Panc1 (cell line): ENCODE data around the gene OSGIN1.

Experiments used
- CTCF ChIP-seq: fragments of 450-650 bp; IDR thresholded peaks from 2 replicates; pipeline ENCODE4 v1.5.1; 2017; ENCODE audit warnings: mild to moderate bottlenecking
- POLR2AphosphoS5 ChIP-seq: IDR thresholded peaks from 2 replicates; pipeline ENCODE4 v1.6.1; 2012; ENCODE audit warnings: mild to moderate bottlenecking, low read depth, low read length, moderate library complexity
- REST ChIP-seq, 2 experiments: IDR thresholded peaks; 2 replicates each; pipeline ENCODE4 v1.6.1; 2011 to 2012; ENCODE audit warnings: low read depth in 2 of 2, control low read depth in 1 of 2, low read length in 1 of 2, mild to moderate bottlenecking in 1 of 2, moderate library complexity in 1 of 2; ENCODE audit not compliant: insufficient read depth in 1 of 2
- SIN3A ChIP-seq: IDR thresholded peaks from 2 replicates; pipeline ENCODE4 v1.6.1; 2012; ENCODE audit warnings: low read depth, mild to moderate bottlenecking, low read length, moderate library complexity, borderline replicate concordance; ENCODE audit not compliant: insufficient read depth
- TCF7L2 ChIP-seq: IDR thresholded peaks from 2 replicates; pipeline ENCODE4 v1.6.1; 2011; ENCODE audit warnings: mild to moderate bottlenecking, low read depth, low read length, inconsistent platforms

- TF ChIP-seq CTCF (no peak), POLR2AphosphoS5 (no peak), TCF7L2 (no peak), SIN3A (no peak), REST (IDR thresholded peaks at IDR 0.05; ENCODE audit: insufficient read depth in 1 of 2, low read depth in 2 of 2, low read length in 1 of 2) (no peak)
Measured at GRCh38 chr16:84001726-84002125, 48.7 kb downstream of the OSGIN1 start.
